ENCODE results near the gene TMEM252. TPM values are rescaled to one million over a fixed set of nuclear protein-coding genes. Genes with fewer than 3 reads are reported as not detected.
A peak's percentile ranks its signal among the peaks of the same experiment; 100 is the strongest.

The TMEM252 gene
- not detected for total RNA-seq

GRCh38 chr9:68540712-68541535 lies at the start of gene TMEM252:
TSS of gene TMEM252 (minus strand) at chr9:68540883. CDS start at chr9:68540814, 69 bp downstream.
- no peak for ATAC-seq

- ATAC-seq, result no peak
These were observed 44.5 kb upstream of the TMEM252 start for GRCh38 chr9:68585034-68585761.

- ATAC-seq, result peak; percentile 99
These were observed 43.7 kb upstream of the TMEM252 start for GRCh38 chr9:68584189-68585033.

- no peak for ATAC-seq
These were observed 41.0 kb upstream of the TMEM252 start for GRCh38 chr9:68581696-68582095.

GRCh38 chr9:68577774-68578591 lies 37.3 kb upstream of the TMEM252 start:
- ATAC-seq, result no peak

GRCh38 chr9:68575817-68576216 lies 35.1 kb upstream of the TMEM252 start:
- no peak for ATAC-seq

- ATAC-seq, result no peak
These were observed 33.5 kb upstream of the TMEM252 start for GRCh38 chr9:68574150-68574549.

GRCh38 chr9:68567565-68567964 lies 26.9 kb upstream of the TMEM252 start:
- no peak for ATAC-seq

- ATAC-seq, result no peak
These were observed 21.8 kb upstream of the TMEM252 start for GRCh38 chr9:68562461-68562860.

GRCh38 chr9:68560071-68560844 lies 19.6 kb upstream of the TMEM252 start:
- peak; percentile 70 for ATAC-seq

- ATAC-seq, result no peak
These were observed 17.9 kb upstream of the TMEM252 start for GRCh38 chr9:68558545-68558944.

- no peak for ATAC-seq
These were observed 14.9 kb upstream of the TMEM252 start for GRCh38 chr9:68555437-68556150.

- ATAC-seq, result no peak
These were observed 12.2 kb upstream of the TMEM252 start for GRCh38 chr9:68552700-68553476.

- peak; percentile 29 for ATAC-seq
These were observed 10.5 kb upstream of the TMEM252 start for GRCh38 chr9:68551191-68551590.

- no peak for ATAC-seq
These were observed 7.6 kb upstream of the TMEM252 start for GRCh38 chr9:68548241-68548640.

GRCh38 chr9:68547417-68547816 lies 6.7 kb upstream of the TMEM252 start:
- no peak for ATAC-seq

- peak; percentile 53 for ATAC-seq
These were observed 6.1 kb upstream of the TMEM252 start for GRCh38 chr9:68546596-68547390.

GRCh38 chr9:68545033-68545705 lies 4.5 kb upstream of the TMEM252 start:
- no peak for ATAC-seq
